Right cardiac atrium (tissue), 5 donors: ENCODE data around the gene ARFGAP3. TPM values are rescaled to one million over a fixed set of nuclear protein-coding genes. Genes with fewer than 3 reads are reported as not detected.

ENCODE experiments used
- ATAC-seq, 2 donors: fragments of 200-7000 bp; cut with Tn5 transposase; one replicate each; pipeline versions ENCODE4 v1.8.0 to v1.9.1; 2020; ENCODE audit warnings: moderate library complexity in 2 of 2, mild to moderate bottlenecking in 1 of 2
- DNase-seq, 3 donors: peaks; one replicate each; pipeline ENCODE4 v3.0.0-alpha.2; 2020
- H3K27ac ChIP-seq: one replicate; pipeline ENCODE4 v1.5.1; 2013; ENCODE audit warnings: mild to moderate bottlenecking, low read length, control low read depth, moderate library complexity
- H3K27me3 ChIP-seq: one replicate; pipeline ENCODE4 v1.6.1; 2013; ENCODE audit not compliant: control insufficient read depth, insufficient read depth
- H3K4me1 ChIP-seq: one replicate; pipeline ENCODE4 v1.6.1; 2013; ENCODE audit warnings: low read length; ENCODE audit not compliant: control insufficient read depth, insufficient read depth
- H3K4me3 ChIP-seq: one replicate; pipeline ENCODE4 v1.5.1; 2013; ENCODE audit warnings: low read length, control low read depth
- H3K9me3 ChIP-seq: one replicate; pipeline ENCODE4 v1.6.1; 2013; ENCODE audit warnings: low read length; ENCODE audit not compliant: control insufficient read depth
- whole genome bisulfite sequencing: extraction: QIAGEN DNeasy Blood & Tissue Kit; methylation state at CpG from one replicate; pipeline ENCODE4 v1.1.7; 2013; 5-methylcytosine and 5-hydroxymethylcytosine counted together
- intact Hi-C, 4 donors: fragments of 100-400 bp; cut with DNase I; formaldehyde crosslinking; loops; one replicate each; pipeline versions ENCODE4 v1.11.0 to v1.14.0; 2022 to 2023
- polyA plus RNA-seq: library from polyadenylated mRNA; stranded (reverse); fragments of 200-250 nt; gene quantifications from one replicate; pipeline ENCODE4 v1.2.3, GENCODE V29; 2013
- total RNA-seq, 4 donors: library from RNA; stranded (reverse); fragmentation: NEBNext Ultra II Directional; extraction: Animal tissue kit (Norgen Biotek cat#: 25700); gene quantifications; one replicate each; pipeline ENCODE4 v1.2.1, GENCODE V29; 2021
- donor health status: healthy with polysubstance abuse.
- donor health status: DM: no; HTN: yes; CAD: no.
- donor health status: DM: no; HTN: no; CAD: no.
- donor health status: DM: no; HTN: yes; CAD: no; lungs with severe emphysema.
- donor health status: DM: yes; HTN: yes; CAD: no.

The ARFGAP3 gene
- total and polyA plus RNA-seq, 5 donors: 17.0 to 37.7 (median 26.3) TPM

- DNase-seq (no peak), ATAC-seq (peak in 1 of 2 donors; percentile 39)
Observed at GRCh38 chr22:42819412-42820044, 37.5 kb downstream of the ARFGAP3 start.

GRCh38 chr22:42817556-42817955 is 39.5 kb downstream of the ARFGAP3 start:
- H3K9me3 ChIP-seq: no peaks in the 10 kb centered on the region
- intact Hi-C loops: no loop called here
- no peak for DNase-seq
- no peak overlapping the region for H3K4me3 ChIP-seq
- no peak for ATAC-seq
- WGBS: 82% methylated on average over 3 of the region's 3 CpGs
- H3K4me1 ChIP-seq: no peaks in the 10 kb centered on the region
- H3K27ac ChIP-seq: no peak overlapping the region
- H3K27me3 ChIP-seq: no peaks in the 10 kb centered on the region

More at GRCh38 chr22:42819412-42820044, 37.5 kb downstream of the ARFGAP3 start:
- no peaks in the 10 kb centered on the region for H3K27me3 ChIP-seq
- H3K27ac ChIP-seq: no peak overlapping the region
- H3K4me3 ChIP-seq: no peak overlapping the region
- 71% methylated on average over 9 of the region's 9 CpGs for WGBS
- H3K4me1 ChIP-seq: no peaks in the 10 kb centered on the region
- no peaks in the 10 kb centered on the region for H3K9me3 ChIP-seq
- intact Hi-C loops: loop anchor here in 1 of 4 donors (5.0 kb wide), 1 partner anchor 157 kb away; no protein-coding TSS in a partner anchor

GRCh38 chr22:42816336-42816735 is 40.7 kb downstream of the ARFGAP3 start:
- intact Hi-C loops: no loop called here
- ATAC-seq (no peak), DNase-seq (no peak)
- H3K27me3 ChIP-seq: no peaks in the 10 kb centered on the region
- 87% methylated on average over 3 of the region's 3 CpGs for WGBS
- no peak overlapping the region for H3K27ac ChIP-seq
- H3K4me1 ChIP-seq: no peaks in the 10 kb centered on the region
- H3K9me3 ChIP-seq: no peaks in the 10 kb centered on the region
- no peak overlapping the region for H3K4me3 ChIP-seq

- Histone ChIP-seq H3K27ac (no peak overlapping the region), H3K9me3 (no peaks in the 10 kb centered on the region), H3K27me3 (no peaks in the 10 kb centered on the region), H3K4me1 (no peaks in the 10 kb centered on the region), H3K4me3 (no peak overlapping the region)
- DNase-seq (no peak), ATAC-seq (no peak)
- 85% methylated on average over 2 of the region's 2 CpGs for WGBS
- intact Hi-C loops: no loop called here
Observed at GRCh38 chr22:42814616-42815015, 42.5 kb downstream of the ARFGAP3 start.

GRCh38 chr22:42814215-42814614 is 42.9 kb downstream of the ARFGAP3 start:
- Histone ChIP-seq H3K9me3 (no peaks in the 10 kb centered on the region), H3K27ac (no peak overlapping the region), H3K27me3 (no peaks in the 10 kb centered on the region), H3K4me3 (no peak overlapping the region), H3K4me1 (no peaks in the 10 kb centered on the region)
- ATAC-seq: peak in 1 of 2 donors; percentile 35
- 53% methylated on average over 2 of the region's 2 CpGs for WGBS
- intact Hi-C loops: no loop called here
- no peak for DNase-seq

GRCh38 chr22:42813501-42813900 is 43.6 kb downstream of the ARFGAP3 start:
- H3K27me3 ChIP-seq: no peaks in the 10 kb centered on the region
- intact Hi-C loops: no loop called here
- WGBS: 75% methylated on average over 7 of the region's 7 CpGs
- no peaks in the 10 kb centered on the region for H3K9me3 ChIP-seq
- no peak overlapping the region for H3K4me3 ChIP-seq
- DNase-seq (peak in 1 of 3 donors; percentile 45), ATAC-seq (no peak)
- no peak overlapping the region for H3K27ac ChIP-seq
- H3K4me1 ChIP-seq: no peaks in the 10 kb centered on the region

GRCh38 chr22:42811459-42811858 is 45.6 kb downstream of the ARFGAP3 start:
- intact Hi-C loops: no loop called here
- ATAC-seq (no peak), DNase-seq (no peak)
- 79% methylated on average over 2 of the region's 2 CpGs for WGBS
- Histone ChIP-seq H3K4me3 (no peak overlapping the region), H3K9me3 (no peaks in the 10 kb centered on the region), H3K27ac (no peak overlapping the region), H3K4me1 (no peaks in the 10 kb centered on the region), H3K27me3 (no peaks in the 10 kb centered on the region)

- 81% methylated on average over 3 of the region's 3 CpGs for WGBS
- no peak for ATAC-seq
- H3K4me3 ChIP-seq: no peak overlapping the region
- no peaks in the 10 kb centered on the region for H3K27me3 ChIP-seq
- no peak for DNase-seq
- peaks cover 6% of the 10 kb centered on the region for H3K4me1 ChIP-seq
- H3K9me3 ChIP-seq: no peaks in the 10 kb centered on the region
- intact Hi-C loops: no loop called here
- H3K27ac ChIP-seq: no peak overlapping the region
Observed at GRCh38 chr22:42808521-42808920, 48.6 kb downstream of the ARFGAP3 start.

GRCh38 chr22:42807185-42807584 is 49.9 kb downstream of the ARFGAP3 start:
- H3K4me3 ChIP-seq: no peak overlapping the region

GRCh38 chr22:42805998-42806830 is 50.9 kb downstream of the ARFGAP3 start:
- 81% methylated on average over 15 of the region's 15 CpGs for WGBS
- DNase-seq: no peak
- intact Hi-C loops: no loop called here
- H3K9me3 ChIP-seq: no peaks in the 10 kb centered on the region
- H3K4me3 ChIP-seq: no peak overlapping the region
- ATAC-seq: peak; percentile 27 to 34
- H3K27ac ChIP-seq: peak overlapping the region; percentile 6
- H3K27me3 ChIP-seq: no peaks in the 10 kb centered on the region
- H3K4me1 ChIP-seq: peaks cover 11% of the 10 kb centered on the region

More at GRCh38 chr22:42807185-42807584, 49.9 kb downstream of the ARFGAP3 start:
- H3K27ac ChIP-seq: no peak overlapping the region
- peaks cover 11% of the 10 kb centered on the region for H3K4me1 ChIP-seq
- intact Hi-C loops: no loop called here
- 77% methylated on average over 6 of the region's 6 CpGs for WGBS
- DNase-seq: no peak
- no peak for ATAC-seq
- no peaks in the 10 kb centered on the region for H3K27me3 ChIP-seq
- no peaks in the 10 kb centered on the region for H3K9me3 ChIP-seq
